H1 (cell line): ENCODE data around the gene ARHGAP23. TPM values are rescaled to one million over a fixed set of nuclear protein-coding genes. Genes with fewer than 3 reads are reported as not detected.

Experiments
- CTCF ChIA-PET: fragments of 300-600 bp; sonication (Branson Sonifier 250); formaldehyde crosslinking; loops from one replicate; lab custom pipeline; 2021; ENCODE audit not compliant: partially characterized antibody; lab: Charles Lee
- POLR2A ChIA-PET: fragments of 300-600 bp; sonication (Branson Sonifier 250); formaldehyde crosslinking; loops from one replicate; lab custom pipeline; 2021; ENCODE audit warnings: inconsistent platforms; ENCODE audit not compliant: partially characterized antibody; lab: Charles Lee
- DNase-seq, 2 experiments: peaks; one replicate each; pipeline versions ENCODE4 v3.0.0 to v3.0.0-alpha.2; 2010 to 2022; ENCODE audit warnings: low spot score in 2 of 2, low read depth in 1 of 2, mixed read lengths in 1 of 2
- FAIRE-seq: peaks from 2 replicates; lab custom pipeline; 2011; peaks lifted over from hg19 to GRCh38; lab: Jason Lieb, UNC
- H2AFZ ChIP-seq: 2 replicates; pipeline ENCODE4 v1.8.1; 2012; ENCODE audit warnings: low read length, inconsistent platforms
- H2AK5ac ChIP-seq: 2 replicates; pipeline ENCODE4 v1.6.1; 2013; ENCODE audit warnings: low read depth, low read length
- H2BK120ac ChIP-seq: replicated peaks from 2 replicates; pipeline ENCODE3; 2013; ENCODE audit warnings: low read depth, low read length, inconsistent platforms
- H2BK12ac ChIP-seq: 2 replicates; pipeline ENCODE4 v1.6.1; 2013; ENCODE audit warnings: low read depth, low read length
- H2BK15ac ChIP-seq: 2 replicates; pipeline ENCODE4 v1.6.1; 2013; ENCODE audit warnings: low read length
- H2BK20ac ChIP-seq: 2 replicates; pipeline ENCODE4 v1.6.1; 2013; ENCODE audit warnings: low read length
- H2BK5ac ChIP-seq: 2 replicates; pipeline ENCODE4 v1.6.1; 2013; ENCODE audit warnings: low read depth, low read length
- H3K14ac ChIP-seq: 2 replicates; pipeline ENCODE4 v1.6.1; 2013; ENCODE audit warnings: inconsistent platforms; ENCODE audit not compliant: insufficient read length
- H3K18ac ChIP-seq: 2 replicates; pipeline ENCODE4 v1.6.1; 2013; ENCODE audit warnings: low read length; ENCODE audit errors: extremely low read depth
- H3K23ac ChIP-seq: 2 replicates; pipeline ENCODE4 v1.6.1; 2013; ENCODE audit warnings: inconsistent platforms; ENCODE audit not compliant: insufficient read length
- H3K23me2 ChIP-seq: 2 replicates; pipeline ENCODE4 v1.6.1; 2013; ENCODE audit warnings: low read depth, low read length
- H3K27ac ChIP-seq: 2 replicates; pipeline ENCODE4 v1.6.1; 2011; ENCODE audit warnings: low read depth, low read length, inconsistent platforms
- H3K27me3 ChIP-seq, 4 experiments: replicated peaks in 1 of 4; 1 replicate in 1 of 4; 2 replicates in 3 of 4; pipeline versions ENCODE4 v1.6.1 to v1.8.1; 2011 to 2013; ENCODE audit warnings: low read length in 3 of 4, mild to moderate bottlenecking in 3 of 4, inconsistent platforms in 2 of 4, mixed read lengths in 2 of 4, moderate library complexity in 1 of 4; ENCODE audit not compliant: control insufficient read depth in 3 of 4, insufficient read depth in 3 of 4; ENCODE audit errors: extremely low read depth in 1 of 4
- H3K36me3 ChIP-seq, 4 experiments: 2 replicates each; pipeline versions ENCODE4 v1.6.1 to v1.8.1; 2011 to 2013; ENCODE audit warnings: mild to moderate bottlenecking in 4 of 4, low read length in 3 of 4, moderate library complexity in 2 of 4, control low read depth in 1 of 4, inconsistent platforms in 1 of 4; ENCODE audit not compliant: insufficient read depth in 4 of 4, control insufficient read depth in 2 of 4
- H3K4ac ChIP-seq: replicated peaks from 2 replicates; pipeline ENCODE3; 2013; ENCODE audit warnings: low read length, low read depth, mixed read lengths, inconsistent platforms; ENCODE audit not compliant: insufficient read length
- H3K4me1 ChIP-seq, 4 experiments: replicated peaks in 1 of 4; 1 replicate in 1 of 4; 2 replicates in 3 of 4; pipeline versions ENCODE4 v1.6.1 to v1.8.1; 2011 to 2013; ENCODE audit warnings: low read length in 3 of 4, inconsistent platforms in 2 of 4, mixed read lengths in 1 of 4; ENCODE audit not compliant: insufficient read depth in 4 of 4, control insufficient read depth in 3 of 4
- H3K4me2 ChIP-seq, 2 experiments: 2 replicates each; pipeline versions ENCODE4 v1.6.1 to v1.8.1; 2011 to 2013; ENCODE audit warnings: low read depth in 2 of 2, low read length in 2 of 2, control low read depth in 1 of 2, inconsistent platforms in 1 of 2, mild to moderate bottlenecking in 1 of 2; ENCODE audit not compliant: insufficient read depth in 1 of 2
- H3K4me3 ChIP-seq, 4 experiments: fragments of 200-600, 300-600 bp in 1 of 4; sonication (generic), shearing (Covaris generic), sonication (Bioruptor Twin) in 1 of 4; 2 replicates each; pipeline versions ENCODE4 v1.5.1 to v1.8.1; 2011 to 2016; ENCODE audit warnings: low read length in 4 of 4, low read depth in 3 of 4, control low read depth in 2 of 4, inconsistent platforms in 2 of 4, mild to moderate bottlenecking in 2 of 4, mixed read lengths in 1 of 4, moderate library complexity in 1 of 4; ENCODE audit not compliant: insufficient read depth in 2 of 4; ENCODE audit errors: extremely low read depth in 1 of 4
- H3K56ac ChIP-seq: replicated peaks from 2 replicates; pipeline ENCODE3; 2013; ENCODE audit warnings: low read depth, mild to moderate bottlenecking, mixed read lengths, low read length, inconsistent platforms; ENCODE audit not compliant: insufficient read length
- H3K79me1 ChIP-seq: 2 replicates; pipeline ENCODE4 v1.6.1; 2013; ENCODE audit warnings: low read depth, low read length, control low read depth
- H3K79me2 ChIP-seq, 2 experiments: 2 replicates each; pipeline versions ENCODE4 v1.6.1 to v1.8.1; 2012 to 2013; ENCODE audit warnings: low read length in 2 of 2, mild to moderate bottlenecking in 2 of 2, inconsistent platforms in 1 of 2; ENCODE audit not compliant: insufficient read depth in 2 of 2, control insufficient read depth in 1 of 2
- H3K9ac ChIP-seq, 4 experiments: replicated peaks in 1 of 4; 1 replicate in 1 of 4; 2 replicates in 3 of 4; pipeline versions ENCODE4 v1.6.1 to v1.8.1; 2011 to 2013; ENCODE audit warnings: low read depth in 3 of 4, low read length in 3 of 4, control low read depth in 2 of 4, mild to moderate bottlenecking in 2 of 4, moderate library complexity in 2 of 4, inconsistent platforms in 1 of 4; ENCODE audit errors: extremely low read depth in 1 of 4
- H3K9me3 ChIP-seq, 2 experiments: 2 replicates each; pipeline versions ENCODE4 v1.6.1 to v1.8.1; 2012 to 2013; ENCODE audit warnings: mild to moderate bottlenecking in 2 of 2, moderate library complexity in 2 of 2, control low read depth in 1 of 2, inconsistent platforms in 1 of 2, low read depth in 1 of 2, low read length in 1 of 2, mixed read lengths in 1 of 2; ENCODE audit not compliant: insufficient read depth in 2 of 2
- H4K20me1 ChIP-seq, 2 experiments: replicated peaks in 1 of 2; 2 replicates each; pipeline versions ENCODE3 to v1.8.1; 2011 to 2013; ENCODE audit warnings: inconsistent platforms in 2 of 2, low read length in 2 of 2, mild to moderate bottlenecking in 1 of 2; ENCODE audit not compliant: insufficient read depth in 2 of 2, control insufficient read depth in 1 of 2
- H4K5ac ChIP-seq: 2 replicates; pipeline ENCODE4 v1.6.1; 2013; ENCODE audit warnings: low read length, low read depth, mixed read lengths, inconsistent platforms; ENCODE audit not compliant: insufficient read length
- H4K8ac ChIP-seq: 2 replicates; pipeline ENCODE4 v1.8.0; 2013; ENCODE audit warnings: mild to moderate bottlenecking, moderate library complexity, low read length, inconsistent platforms; ENCODE audit not compliant: insufficient read depth; ENCODE audit errors: extremely low read depth
- H4K91ac ChIP-seq: replicated peaks from 2 replicates; pipeline ENCODE3; 2013; ENCODE audit warnings: low read length, mixed read lengths, inconsistent platforms; ENCODE audit not compliant: insufficient read length
- CEBPB ChIP-seq: IDR thresholded peaks from 2 replicates; pipeline ENCODE4 v1.6.1; 2012; ENCODE audit warnings: low read depth, low read length
- EP300 ChIP-seq, 2 experiments: IDR thresholded peaks; 1 replicate in 1 of 2; 2 replicates in 1 of 2; pipeline ENCODE4 v1.6.1; 2011 to 2012; ENCODE audit warnings: low read depth in 2 of 2, low read length in 2 of 2, mild to moderate bottlenecking in 2 of 2, borderline replicate concordance in 1 of 2, inconsistent platforms in 1 of 2, moderate library complexity in 1 of 2
- KDM4A ChIP-seq: IDR thresholded peaks from one replicate; pipeline ENCODE4 v1.7.1; 2012; ENCODE audit warnings: low read depth, mild to moderate bottlenecking, moderate library complexity, low read length, inconsistent platforms; ENCODE audit not compliant: severe bottlenecking
- RBBP5 ChIP-seq: IDR thresholded peaks from 2 replicates; pipeline ENCODE4 v1.7.1; 2012; ENCODE audit warnings: low read depth, mild to moderate bottlenecking, inconsistent platforms, low read length, moderate library complexity, borderline replicate concordance
- RFX5 ChIP-seq: IDR thresholded peaks from 2 replicates; pipeline ENCODE4 v1.6.1; 2011; ENCODE audit warnings: low read depth, low read length, improper control_type of control experiment, borderline replicate concordance
- SP2 ChIP-seq: IDR thresholded peaks from 2 replicates; pipeline ENCODE4 v1.6.1; 2012; ENCODE audit warnings: mild to moderate bottlenecking, low read length, inconsistent platforms
- TAF7 ChIP-seq: optimal IDR thresholded peaks from 2 replicates; pipeline ENCODE3; 2011; ENCODE audit warnings: low read depth, mild to moderate bottlenecking, inconsistent platforms, low read length, moderate library complexity, borderline replicate concordance
- TBP ChIP-seq: IDR thresholded peaks from 2 replicates; pipeline ENCODE4 v1.6.1; 2011; ENCODE audit warnings: low read depth, low read length, improper control_type of control experiment
- WGBS, 2 experiments: shearing (Covaris generic) in 1 of 2; methylation state at CpG; one replicate each; pipeline versions ENCODE4 v1.1.6 to v1.1.7; 2013 to 2015; ENCODE audit warnings: low lambda C conversion rate in 2 of 2, mixed read lengths in 2 of 2, inconsistent platforms in 1 of 2, low coverage in 1 of 2, missing lambda C conversion rate in 1 of 2; ENCODE audit not compliant: insufficient replicate concordance in 2 of 2, insufficient coverage in 1 of 2, insufficient read length in 1 of 2; ENCODE audit errors: extremely low coverage in 1 of 2, missing lambda C conversion rate in 1 of 2; 5-methylcytosine and 5-hydroxymethylcytosine counted together
- polyA plus RNA-seq, 7 experiments: library from polyadenylated mRNA; depleted of rRNA in 3 of 7; stranded (reverse) in 5 of 7; unstranded in 2 of 7; fragments of >200 nt in 5 of 7; fragments of 200-250 nt in 2 of 7; gene quantifications; 1 replicate in 5 of 7; 2 replicates in 1 of 7; 4 replicates in 1 of 7; pipeline versions ENCODE4 v1.2.1 to v1.2.3, GENCODE V29; 2011 to 2013; ENCODE audit warnings: missing spikeins in 2 of 7, mixed read lengths in 2 of 7
- total RNA-seq: library from RNA; stranded (reverse); fragmentation: NEBNext Ultra II Directional; extraction: Animal tissue kit (Norgen Biotek cat#: 25700); gene quantifications from 2 replicates; pipeline ENCODE4 v1.2.1, GENCODE V29; 2021
- TF ChIP-seq, protein P1 (sequence below): IDR thresholded peaks from 2 replicates; pipeline ENCODE4 v1.6.1; 2012; ENCODE audit warnings: inconsistent platforms
- TF ChIP-seq, protein P2 (sequence below): IDR thresholded peaks from 2 replicates; pipeline ENCODE4 v1.6.1; 2011; ENCODE audit warnings: low read depth, mild to moderate bottlenecking, low read length; ENCODE audit not compliant: insufficient read depth

ARHGAP23 gene
- total and polyA plus RNA-seq, 2 of the 8 experiments (the other 6 are each of a cell fraction or from before 2014, with no cell fraction given), result 16.3 to 107 TPM

DNA sequence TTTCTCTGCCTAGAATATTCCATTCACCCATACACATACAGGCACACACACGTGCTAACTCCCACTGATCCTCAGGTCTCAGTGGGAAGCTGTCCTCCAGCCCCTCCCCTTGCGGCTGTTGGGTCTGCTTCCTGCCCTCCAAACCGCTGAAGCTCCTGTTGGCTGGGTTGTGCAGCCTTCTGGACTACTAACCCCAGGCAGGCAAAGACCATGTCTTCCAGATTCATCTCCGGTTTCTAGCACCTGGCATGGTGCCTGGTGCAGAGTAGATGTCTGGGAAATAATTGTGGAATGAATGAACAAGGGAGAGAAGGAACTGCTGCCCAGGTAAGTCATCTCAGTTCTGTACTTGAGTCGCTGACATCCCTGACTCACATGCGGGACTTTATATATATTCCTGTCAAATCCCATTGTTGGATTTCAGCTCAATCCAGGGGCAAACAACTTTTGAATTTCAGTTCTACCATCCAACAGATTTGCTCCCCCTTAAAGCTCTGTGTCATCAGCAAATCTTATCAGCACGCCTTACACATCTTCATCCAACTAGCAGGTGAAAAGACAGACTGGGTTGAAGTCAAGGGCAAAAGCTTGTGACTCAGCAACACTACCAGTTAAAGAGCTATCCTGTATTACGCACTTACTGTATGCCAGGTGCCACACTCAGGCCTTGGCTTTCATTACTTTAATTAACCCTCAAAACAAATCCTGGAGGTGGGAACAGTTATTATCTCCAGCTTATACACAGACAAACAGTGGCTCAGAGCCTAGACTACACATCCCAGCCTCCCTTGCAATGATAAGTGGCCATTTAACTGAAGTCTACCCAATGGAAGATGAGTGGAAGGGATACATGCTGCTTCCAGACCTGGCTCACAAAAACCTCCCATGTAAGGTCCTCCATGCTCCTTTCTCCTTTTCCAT lies 126.4 kb downstream of the ARHGAP23 start:
- POLR2A ChIA-PET, result interaction anchor here (0.7 to 2.0 kb wide), 7 partner anchors 8 to 44 kb away, joined by 3 to 5 read pairs (median 4); no protein-coding TSS in a partner anchor
- WGBS, 2 experiments, result 84% methylated on average over 8 of the region's 8 CpGs; no CpG with 5 or more reads in 1 of the 2 experiments
- no peak for FAIRE-seq
- TF ChIP-seq SP2, result no peak
- no peak for TF ChIP-seq TAF7
- TF ChIP-seq, protein P1, sequence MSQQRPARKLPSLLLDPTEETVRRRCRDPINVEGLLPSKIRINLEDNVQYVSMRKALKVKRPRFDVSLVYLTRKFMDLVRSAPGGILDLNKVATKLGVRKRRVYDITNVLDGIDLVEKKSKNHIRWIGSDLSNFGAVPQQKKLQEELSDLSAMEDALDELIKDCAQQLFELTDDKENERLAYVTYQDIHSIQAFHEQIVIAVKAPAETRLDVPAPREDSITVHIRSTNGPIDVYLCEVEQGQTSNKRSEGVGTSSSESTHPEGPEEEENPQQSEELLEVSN, result no peak
- TF ChIP-seq EP300 (IDR thresholded peaks at IDR 0.05; ENCODE audit: borderline replicate concordance in 1 of 2, low read depth in 2 of 2, low read length in 2 of 2), result no peak
- TF ChIP-seq RBBP5, result no peak
- TF ChIP-seq, protein P2, sequence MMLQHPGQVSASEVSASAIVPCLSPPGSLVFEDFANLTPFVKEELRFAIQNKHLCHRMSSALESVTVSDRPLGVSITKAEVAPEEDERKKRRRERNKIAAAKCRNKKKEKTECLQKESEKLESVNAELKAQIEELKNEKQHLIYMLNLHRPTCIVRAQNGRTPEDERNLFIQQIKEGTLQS, result no peak
- no peak for TF ChIP-seq RFX5
- TF ChIP-seq KDM4A, result no peak
- no peak for TF ChIP-seq CEBPB
- no peak for TF ChIP-seq TBP

More for the DNA sequence above, 126.4 kb downstream of the ARHGAP23 start:
- no peak overlapping the region for H2AK5ac ChIP-seq
- peaks cover 0 to 14% (median 10%) of the 10 kb centered on the region in 4 experiments; a peak in 6 of 7 replicates for H3K4me1 ChIP-seq
- no peaks in the 10 kb centered on the region for H3K79me1 ChIP-seq
- H3K9ac ChIP-seq, result no peak overlapping the region
- no peak overlapping the region for H3K4ac ChIP-seq
- no peak overlapping the region for H2BK15ac ChIP-seq
- H4K5ac ChIP-seq, result no peak overlapping the region
- no peak overlapping the region for H4K91ac ChIP-seq
- H3K23me2 ChIP-seq, result peaks cover 9% of the 10 kb centered on the region
- H3K27ac ChIP-seq, result no peak overlapping the region
- H3K36me3 ChIP-seq, result no peaks in the 10 kb centered on the region
- H3K23ac ChIP-seq, result no peak overlapping the region
- H2BK20ac ChIP-seq, result no peak overlapping the region
- no peak overlapping the region for H4K8ac ChIP-seq
- no peak overlapping the region for H2AFZ ChIP-seq
- H3K79me2 ChIP-seq, result no peaks in the 10 kb centered on the region
- H3K9me3 ChIP-seq, result no peaks in the 10 kb centered on the region
- no peak overlapping the region for H3K18ac ChIP-seq
- no peak overlapping the region for H2BK120ac ChIP-seq
- H2BK12ac ChIP-seq, result no peak overlapping the region
- no peak overlapping the region for H2BK5ac ChIP-seq
- no peak overlapping the region for H3K14ac ChIP-seq
- peaks cover 0 to 6% of the 10 kb centered on the region in 2 experiments for H4K20me1 ChIP-seq
- no peak overlapping the region for H3K4me2 ChIP-seq
- CTCF ChIA-PET, result interaction anchor here (0.8 to 38.1 kb wide), 10 partner anchors 9 to 131 kb away, joined by 3 to 914 read pairs (median 12); partner anchors contain the start of gene SRCIN1
- no peak overlapping the region for H3K4me3 ChIP-seq
- H3K56ac ChIP-seq, result no peak overlapping the region
- no peak for DNase-seq
- H3K27me3 ChIP-seq, result peaks cover under 1 to 19% (median 15%) of the 10 kb centered on the region in 4 experiments
